ENCODE data around the gene PLXNB2.
A peak's percentile ranks its signal among the peaks of the same experiment; 100 is the strongest.

Gene PLXNB2

DNA sequence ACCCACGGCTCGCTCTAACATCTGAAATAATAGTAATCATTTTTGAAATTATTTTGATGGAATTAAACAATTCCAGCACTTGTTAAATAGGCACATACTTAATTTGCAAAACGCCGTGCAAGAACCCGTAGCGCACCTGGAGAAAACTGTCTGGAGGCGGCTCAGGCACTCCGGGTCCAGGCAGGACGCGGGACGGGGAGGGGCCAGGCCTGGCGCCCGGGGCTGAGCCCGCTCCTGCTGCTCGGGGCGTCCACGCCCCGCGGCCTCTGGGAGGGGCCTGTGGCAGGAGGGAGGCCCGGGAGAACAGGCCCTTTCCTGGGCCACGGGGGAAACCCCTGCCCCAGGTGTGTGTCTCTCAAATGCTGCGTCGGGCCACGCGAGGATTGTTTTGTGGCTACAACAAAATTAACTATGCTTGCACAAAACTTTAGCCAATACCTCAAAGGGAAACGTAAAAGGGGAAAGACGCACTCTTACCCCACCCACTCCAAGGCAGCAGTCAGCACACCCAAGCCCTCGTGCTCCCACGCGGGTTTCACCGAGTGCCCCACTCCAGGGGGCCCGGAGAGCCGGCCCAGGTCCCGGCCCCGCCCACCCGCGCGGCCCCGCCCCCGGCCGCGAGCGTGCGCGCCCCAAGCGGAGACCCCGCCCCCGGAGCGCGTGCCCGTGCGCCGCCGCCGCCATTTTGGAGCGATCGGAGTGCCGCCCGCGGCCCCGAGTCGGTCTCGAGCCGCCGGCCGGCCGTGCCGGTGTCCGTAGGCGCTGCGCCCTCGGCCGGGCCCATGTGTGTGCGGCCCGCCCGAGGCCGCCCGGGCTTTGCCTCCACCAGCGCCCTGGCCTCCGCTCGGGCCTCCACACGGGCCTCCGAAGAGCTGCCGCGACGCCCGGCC is 35.5 kb upstream of the PLXNB2 start, which contains the start of gene PPP6R2 (continued):
- TF ChIP-seq SETDB1 (IDR thresholded peaks at IDR 0.05; ENCODE audit: insufficient read length, low read length) = no peak
- TF ChIP-seq, protein P1, sequence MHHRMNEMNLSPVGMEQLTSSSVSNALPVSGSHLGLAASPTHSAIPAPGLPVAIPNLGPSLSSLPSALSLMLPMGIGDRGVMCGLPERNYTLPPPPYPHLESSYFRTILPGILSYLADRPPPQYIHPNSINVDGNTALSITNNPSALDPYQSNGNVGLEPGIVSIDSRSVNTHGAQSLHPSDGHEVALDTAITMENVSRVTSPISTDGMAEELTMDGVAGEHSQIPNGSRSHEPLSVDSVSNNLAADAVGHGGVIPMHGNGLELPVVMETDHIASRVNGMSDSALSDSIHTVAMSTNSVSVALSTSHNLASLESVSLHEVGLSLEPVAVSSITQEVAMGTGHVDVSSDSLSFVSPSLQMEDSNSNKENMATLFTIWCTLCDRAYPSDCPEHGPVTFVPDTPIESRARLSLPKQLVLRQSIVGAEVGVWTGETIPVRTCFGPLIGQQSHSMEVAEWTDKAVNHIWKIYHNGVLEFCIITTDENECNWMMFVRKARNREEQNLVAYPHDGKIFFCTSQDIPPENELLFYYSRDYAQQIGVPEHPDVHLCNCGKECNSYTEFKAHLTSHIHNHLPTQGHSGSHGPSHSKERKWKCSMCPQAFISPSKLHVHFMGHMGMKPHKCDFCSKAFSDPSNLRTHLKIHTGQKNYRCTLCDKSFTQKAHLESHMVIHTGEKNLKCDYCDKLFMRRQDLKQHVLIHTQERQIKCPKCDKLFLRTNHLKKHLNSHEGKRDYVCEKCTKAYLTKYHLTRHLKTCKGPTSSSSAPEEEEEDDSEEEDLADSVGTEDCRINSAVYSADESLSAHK (tag by site-specific recombination; IDR thresholded peaks at IDR 0.05) = no peak; the same call in 1 of the 2 replicates
- TF ChIP-seq ZNF610 (tag by site-specific recombination; IDR thresholded peaks at IDR 0.05; ENCODE audit: borderline replicate concordance) = 0 out of 2 replicates have a peak, but pooled peaks have one; percentile 22
- TF ChIP-seq ZNF837 (tag by site-specific recombination; IDR thresholded peaks at IDR 0.05) = no peak
- TF ChIP-seq ZNF121 (tag by site-specific recombination; IDR thresholded peaks at IDR 0.05) = no peak
- TF ChIP-seq, protein P2, sequence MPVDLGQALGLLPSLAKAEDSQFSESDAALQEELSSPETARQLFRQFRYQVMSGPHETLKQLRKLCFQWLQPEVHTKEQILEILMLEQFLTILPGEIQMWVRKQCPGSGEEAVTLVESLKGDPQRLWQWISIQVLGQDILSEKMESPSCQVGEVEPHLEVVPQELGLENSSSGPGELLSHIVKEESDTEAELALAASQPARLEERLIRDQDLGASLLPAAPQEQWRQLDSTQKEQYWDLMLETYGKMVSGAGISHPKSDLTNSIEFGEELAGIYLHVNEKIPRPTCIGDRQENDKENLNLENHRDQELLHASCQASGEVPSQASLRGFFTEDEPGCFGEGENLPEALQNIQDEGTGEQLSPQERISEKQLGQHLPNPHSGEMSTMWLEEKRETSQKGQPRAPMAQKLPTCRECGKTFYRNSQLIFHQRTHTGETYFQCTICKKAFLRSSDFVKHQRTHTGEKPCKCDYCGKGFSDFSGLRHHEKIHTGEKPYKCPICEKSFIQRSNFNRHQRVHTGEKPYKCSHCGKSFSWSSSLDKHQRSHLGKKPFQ (tag by site-specific recombination; IDR thresholded peaks at IDR 0.05) = no peak
- TF ChIP-seq KLF1 (tag by site-specific recombination; IDR thresholded peaks at IDR 0.05) = peak; percentile 72
- TF ChIP-seq ZNF501 (tag by site-specific recombination; IDR thresholded peaks at IDR 0.05) = 0 out of 2 replicates have a peak, but pooled peaks have one; percentile 11
- no peak for TF ChIP-seq ZNF549 (tag by site-specific recombination; IDR thresholded peaks at IDR 0.05)
- peak; percentile 62 for TF ChIP-seq PATZ1 (tag by site-specific recombination; IDR thresholded peaks at IDR 0.05)
- no peak for TF ChIP-seq OSR2 (tag by site-specific recombination; IDR thresholded peaks at IDR 0.05)
- TF ChIP-seq ZNF366 (tag by site-specific recombination; conservative IDR thresholded peaks at IDR 0.05) = no peak
- TF ChIP-seq, protein P3, sequence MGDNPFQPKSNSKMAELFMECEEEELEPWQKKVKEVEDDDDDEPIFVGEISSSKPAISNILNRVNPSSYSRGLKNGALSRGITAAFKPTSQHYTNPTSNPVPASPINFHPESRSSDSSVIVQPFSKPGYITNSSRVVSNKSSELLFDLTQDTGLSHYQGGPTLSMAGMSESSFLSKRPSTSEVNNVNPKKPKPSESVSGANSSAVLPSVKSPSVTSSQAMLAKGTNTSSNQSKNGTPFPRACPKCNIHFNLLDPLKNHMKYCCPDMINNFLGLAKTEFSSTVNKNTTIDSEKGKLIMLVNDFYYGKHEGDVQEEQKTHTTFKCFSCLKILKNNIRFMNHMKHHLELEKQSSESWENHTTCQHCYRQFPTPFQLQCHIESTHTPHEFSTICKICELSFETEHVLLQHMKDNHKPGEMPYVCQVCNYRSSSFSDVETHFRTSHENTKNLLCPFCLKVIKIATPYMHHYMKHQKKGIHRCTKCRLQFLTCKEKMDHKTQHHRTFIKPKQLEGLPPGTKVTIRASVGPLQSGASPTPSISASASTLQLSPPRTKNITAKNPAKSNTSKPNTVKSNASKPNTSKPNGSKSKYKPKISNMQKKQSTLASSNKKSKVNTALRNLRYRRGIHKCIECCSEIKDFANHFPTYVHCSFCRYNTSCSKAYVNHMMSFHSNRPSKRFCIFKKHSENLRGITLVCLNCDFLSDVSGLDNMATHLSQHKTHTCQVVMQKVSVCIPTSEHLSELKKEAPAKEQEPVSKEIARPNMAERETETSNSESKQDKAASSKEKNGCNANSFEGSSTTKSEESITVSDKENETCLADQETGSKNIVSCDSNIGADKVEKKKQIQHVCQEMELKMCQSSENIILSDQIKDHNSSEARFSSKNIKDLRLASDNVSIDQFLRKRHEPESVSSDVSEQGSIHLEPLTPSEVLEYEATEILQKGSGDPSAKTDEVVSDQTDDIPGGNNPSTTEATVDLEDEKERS (tag by site-specific recombination; IDR thresholded peaks at IDR 0.05) = no peak
- TF ChIP-seq OVOL3 (tag by site-specific recombination; IDR thresholded peaks at IDR 0.05) = no peak
- TF ChIP-seq ZNF560 (tag by site-specific recombination; IDR thresholded peaks at IDR 0.05; ENCODE audit: borderline replicate concordance) = no peak
- no peak for TF ChIP-seq ZFP41 (tag by site-specific recombination; IDR thresholded peaks at IDR 0.05; ENCODE audit: borderline replicate concordance)
- TF ChIP-seq GLIS2 (tag by site-specific recombination; IDR thresholded peaks at IDR 0.05) = peak; percentile 43
- no peak for TF ChIP-seq MYNN (tag by site-specific recombination; IDR thresholded peaks at IDR 0.05; ENCODE audit: borderline replicate concordance)
- TF ChIP-seq SP2 (tag by site-specific recombination; IDR thresholded peaks at IDR 0.05) = peak; percentile 51
- peak; percentile 35; the same call in 1 of the 2 replicates for TF ChIP-seq ZIC2 (tag by site-specific recombination; IDR thresholded peaks at IDR 0.05)
- TF ChIP-seq ZNF341 (tag by site-specific recombination; IDR thresholded peaks at IDR 0.05; ENCODE audit: low read depth) = no peak

Data from HEK293 (cell line).